PC-3 (cell line): Measurements from ENCODE around the gene ADAMTSL2.

Experiments used
- CTCF ChIP-seq: fragments of 300-600 bp; sonication (generic); conservative IDR thresholded peaks from 2 replicates; pipeline ENCODE4 v1.5.1; 2017; ENCODE audit warnings: antibody characterized with exemption, low read depth, mild to moderate bottlenecking, low read length
- EZH2 ChIP-seq: fragments of 300-600 bp; sonication (generic); IDR thresholded peaks from one replicate; pipeline ENCODE4 v1.6.1; 2017; ENCODE audit warnings: antibody characterized with exemption, mild to moderate bottlenecking, low read length; ENCODE audit not compliant: unreplicated experiment

GRCh38 chr9:133507246-133507965 is 27.1 kb upstream of the ADAMTSL2 start:
- TF ChIP-seq EZH2 (no peak), CTCF (no peak)
